Midbrain (tissue), 1 donor: ENCODE measurements around the gene WDR73.

Experiments used
- DNase-seq: peaks from one replicate; lab custom pipeline; 2025; lab: John Stamatoyannopoulos, UW

Gene WDR73

GRCh38 chr15:84611631-84612030 lies 42.5 kb downstream of the WDR73 start:
- DNase-seq = no peak

DNA sequence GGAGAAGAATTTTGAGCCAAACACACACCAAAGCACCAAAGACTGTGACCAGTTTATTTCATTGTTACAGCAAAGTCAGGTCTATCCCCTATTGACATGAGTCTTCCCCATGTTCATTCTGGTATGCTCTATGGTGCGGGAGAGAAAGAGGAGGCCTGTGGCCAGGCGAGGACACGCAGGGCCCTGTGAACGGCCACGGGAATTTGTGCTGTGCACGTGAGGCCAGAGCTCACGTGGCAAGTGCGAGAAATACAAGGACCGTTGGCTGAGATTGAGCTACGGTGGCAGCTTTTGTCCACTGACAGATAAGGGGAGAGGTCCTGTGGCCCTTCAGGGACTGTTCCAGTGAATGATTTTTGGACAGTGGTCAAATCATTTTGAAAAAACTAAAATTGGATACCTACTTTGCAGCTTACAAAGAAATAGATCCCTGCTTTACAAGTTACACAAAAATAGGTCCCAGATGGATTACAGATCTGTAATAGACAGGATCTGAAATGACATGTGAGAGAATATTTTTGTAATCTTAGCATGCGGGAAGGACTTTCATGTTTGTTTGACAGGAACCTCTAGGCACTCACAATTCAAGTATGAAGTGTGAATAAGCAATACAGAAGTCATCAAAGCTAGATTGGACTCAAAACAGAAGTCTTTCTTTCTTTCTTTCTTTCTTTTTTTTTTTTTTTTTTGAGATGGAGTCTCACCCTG lies 44.1 kb downstream of the WDR73 start:
- DNase-seq = no peak

DNA sequence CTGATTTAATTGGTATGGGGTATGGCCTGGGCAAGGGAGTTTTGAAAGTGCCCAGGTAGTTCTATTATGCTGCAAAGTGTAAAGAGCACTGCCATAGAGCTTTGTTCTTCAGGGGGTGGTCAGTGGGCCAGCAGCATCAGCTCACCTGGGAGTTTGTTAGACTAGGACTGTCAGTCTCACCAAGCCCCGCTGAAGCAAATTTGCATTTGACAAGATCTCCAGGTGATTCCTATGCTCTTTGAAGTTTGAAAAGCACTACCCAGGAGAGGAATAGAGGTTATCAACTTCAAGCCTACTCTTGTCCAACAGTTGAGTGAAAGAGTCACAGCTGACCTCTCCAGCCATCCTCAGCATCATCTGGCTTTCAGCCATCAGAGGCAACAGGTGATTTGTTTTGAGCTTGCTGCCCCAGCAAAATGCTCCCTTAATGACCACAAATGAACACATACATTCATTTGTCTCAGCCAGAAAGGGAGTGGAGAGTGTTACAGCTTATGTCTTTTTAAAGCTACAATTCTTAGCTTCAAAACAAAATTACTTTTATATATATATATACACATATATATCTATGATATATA lies 45.3 kb downstream of the WDR73 start:
- DNase-seq = no peak

GRCh38 chr15:84606653-84607120 lies 47.4 kb downstream of the WDR73 start:
- no peak for DNase-seq

DNA sequence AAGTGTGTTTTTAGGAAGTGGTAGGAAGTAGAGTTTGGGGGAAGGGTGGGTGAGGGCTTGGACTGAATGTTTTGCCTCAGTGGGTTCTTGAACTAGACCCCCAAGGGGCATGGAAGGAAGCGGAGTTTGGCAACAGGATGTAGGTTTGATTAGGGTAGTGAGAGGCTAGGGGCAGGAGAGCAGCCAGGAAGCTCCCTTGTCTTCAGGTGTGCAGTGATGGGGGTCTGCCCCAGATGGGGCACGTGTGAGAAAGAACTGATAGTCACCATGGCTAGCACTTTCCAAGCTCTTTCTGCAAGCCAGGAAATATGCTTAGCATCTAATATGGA lies 48.6 kb downstream of the WDR73 start:
- DNase-seq = no peak

GRCh38 chr15:84604826-84605553 lies 49.1 kb downstream of the WDR73 start:
- no peak for DNase-seq

- DNase-seq = no peak
Observed at GRCh38 chr15:84603630-84604379, 50.3 kb downstream of the WDR73 start.

GRCh38 chr15:84601555-84601838 lies 52.6 kb downstream of the WDR73 start:
- no peak for DNase-seq

GRCh38 chr15:84600687-84601554 lies 53.2 kb downstream of the WDR73 start, which contains the start of gene ZSCAN2:
TSS of gene ZSCAN2 (plus strand) at chr15:84601009. CDS start at chr15:84603928, 2,919 bp downstream.
- DNase-seq = peak; percentile 97

DNA sequence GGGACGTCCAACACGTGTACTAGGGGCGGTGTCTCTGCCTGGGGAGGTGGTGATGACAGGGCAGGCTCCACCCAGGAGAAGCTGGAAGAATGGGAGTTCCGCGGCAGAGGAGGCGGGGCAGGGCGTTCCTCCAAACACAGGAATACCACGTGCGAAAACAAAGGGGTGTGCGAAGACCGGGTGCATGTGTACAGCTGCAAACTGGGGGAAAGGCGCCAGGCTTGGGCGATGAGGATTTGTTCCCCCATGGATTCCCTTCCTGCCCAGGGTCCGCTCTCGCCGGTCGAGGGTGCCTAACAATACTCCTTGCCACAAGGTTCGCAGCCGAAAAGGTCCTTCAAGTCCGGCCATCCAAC lies 53.8 kb downstream of the WDR73 start:
- DNase-seq = peak; percentile 66

GRCh38 chr15:84599906-84600305 lies 54.2 kb downstream of the WDR73 start:
- DNase-seq = no peak

GRCh38 chr15:84598993-84599392 lies 55.1 kb downstream of the WDR73 start:
- DNase-seq = peak; percentile 50

- no peak for DNase-seq
Observed at GRCh38 chr15:84598250-84598649, 55.8 kb downstream of the WDR73 start.

DNA sequence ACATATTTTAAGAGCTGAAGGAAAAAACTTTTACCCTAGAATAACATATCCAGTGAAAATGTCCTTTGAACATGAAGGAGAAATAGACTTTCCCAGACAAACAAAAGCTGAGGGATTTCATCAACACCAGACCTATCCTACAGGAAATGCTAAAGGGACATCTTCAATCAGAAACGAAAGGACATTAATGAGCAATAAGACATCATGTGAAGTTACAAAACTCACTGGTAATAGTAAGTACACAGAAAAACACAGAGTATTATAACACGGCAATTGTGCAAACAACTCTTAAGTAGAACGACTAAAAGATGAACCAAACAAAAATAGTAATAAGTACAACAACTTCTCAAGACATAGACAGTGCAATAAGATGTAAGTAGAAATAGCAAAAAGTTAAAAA lies 56.8 kb downstream of the WDR73 start:
- no peak for DNase-seq

DNA sequence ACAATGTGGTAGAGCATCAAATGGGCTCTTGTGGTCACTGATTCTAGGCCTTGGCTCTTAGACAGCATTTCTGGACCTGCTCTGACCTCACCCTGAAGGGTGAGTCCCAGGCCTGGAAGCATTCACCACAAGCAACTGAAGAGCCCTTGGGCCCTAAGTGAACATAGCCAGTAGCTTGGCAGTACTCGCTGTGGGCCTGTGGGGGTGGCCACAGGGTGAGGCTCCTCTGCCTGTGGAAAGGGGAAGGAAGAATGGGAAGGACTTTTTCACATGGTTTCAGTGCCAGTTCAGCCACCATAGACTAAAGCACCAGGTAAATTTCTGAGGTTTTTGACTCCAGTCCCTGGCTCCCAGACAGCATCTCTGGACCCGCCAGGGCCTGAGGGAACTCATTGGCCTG lies 58.4 kb downstream of the WDR73 start:
- no peak for DNase-seq

- no peak for DNase-seq
Observed at GRCh38 chr15:84594617-84595290, 59.3 kb downstream of the WDR73 start.

GRCh38 chr15:84591815-84592214 lies 62.3 kb downstream of the WDR73 start:
- no peak for DNase-seq

- no peak for DNase-seq
Observed at GRCh38 chr15:84590406-84590805, 63.7 kb downstream of the WDR73 start.
